ENCODE data around the gene LRBA. TPM values are rescaled to one million over a fixed set of nuclear protein-coding genes. Genes with fewer than 3 reads are reported as not detected.
A peak's percentile ranks its signal among the peaks of the same experiment; 100 is the strongest.

Gene LRBA
- total and polyA plus RNA-seq, 4 experiments from 2014 or later = 17.1 to 64.5 (median 45.4) TPM

DNA sequence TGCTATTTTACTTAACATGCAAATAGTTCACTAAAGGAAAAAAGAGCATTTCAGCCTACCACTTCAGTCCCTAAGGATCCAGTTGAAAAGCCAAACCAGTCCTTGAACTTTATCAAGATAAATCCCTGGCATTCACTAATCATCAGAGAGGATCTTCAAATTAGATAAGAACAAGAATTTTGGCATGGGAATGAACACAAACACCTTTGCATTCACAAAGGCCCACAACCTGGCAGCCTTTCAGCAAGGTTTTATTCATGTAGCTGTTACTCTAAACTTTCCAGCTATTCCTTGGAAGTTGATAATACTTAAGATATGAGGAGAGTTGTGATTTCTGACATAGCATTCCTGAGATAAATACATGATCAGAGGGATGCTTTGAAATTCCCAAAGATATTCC is 193.4 kb downstream of the LRBA start:
- intact Hi-C loops (cut with micrococcal nuclease) = no loop called here
- Mint-ChIP-seq H3K27ac (peak overlapping the region in 4 of 7 donors; percentile 4 to 68 (median 31)), H3K4me3 (no peak overlapping the region), H3K27me3 (no peaks in the 10 kb centered on the region), H3K36me3 (peaks cover 30 to 45% of the 10 kb centered on the region in 2 donors), H3K9me3 (peaks cover 0 to 3% (median 0%) of the 10 kb centered on the region in 8 donors), H3K4me1 (peaks cover 17 to 39% (median 30%) of the 10 kb centered on the region in 4 donors)
- POLR2A ChIA-PET (ENCODE audit: partially characterized antibody) = no interaction called here
- H3K27ac ChIP-seq (ENCODE audit: low read depth, low read length) = no peak overlapping the region
- DNase-seq = no peak
- no peak overlapping the region for H3K4me3 ChIP-seq (ENCODE audit: low read length in 2 of 2)
- H3K4me1 ChIP-seq (ENCODE audit: insufficient read depth, low read length) = peaks cover 8% of the 10 kb centered on the region
- H3K36me3 ChIP-seq (ENCODE audit: insufficient read depth, low read length) = no peaks in the 10 kb centered on the region
- CTCF ChIA-PET (ENCODE audit: partially characterized antibody) = interaction anchor here (2.1 kb wide), 1 partner anchor 45 kb away, joined by 6 read pairs; no protein-coding TSS in a partner anchor
- H3K9me3 ChIP-seq (ENCODE audit: control insufficient read depth in 1 of 2, low read length in 2 of 2) = no peaks in the 10 kb centered on the region
- no peaks in the 10 kb centered on the region for H3K27me3 ChIP-seq (ENCODE audit: insufficient read depth, low read length)

- intact Hi-C loops (cut with micrococcal nuclease) = no loop called here
- Histone ChIP-seq H3K36me3 (ENCODE audit: insufficient read depth, low read length) (no peaks in the 10 kb centered on the region), H3K4me3 (ENCODE audit: low read length in 2 of 2) (no peak overlapping the region), H3K27ac (ENCODE audit: low read depth, low read length) (no peak overlapping the region), H3K4me1 (ENCODE audit: insufficient read depth, low read length) (no peaks in the 10 kb centered on the region), H3K9me3 (ENCODE audit: control insufficient read depth in 1 of 2, low read length in 2 of 2) (no peaks in the 10 kb centered on the region), H3K27me3 (ENCODE audit: insufficient read depth, low read length) (no peaks in the 10 kb centered on the region)
- H3K9me3 Mint-ChIP-seq = peaks cover 0 to 3% (median 0%) of the 10 kb centered on the region in 8 donors
- H3K36me3 Mint-ChIP-seq = peaks cover 26 to 33% of the 10 kb centered on the region in 2 donors
- H3K27me3 Mint-ChIP-seq = no peaks in the 10 kb centered on the region
- no peak for DNase-seq
- peaks cover 12 to 26% (median 22%) of the 10 kb centered on the region in 4 donors for H3K4me1 Mint-ChIP-seq
- H3K4me3 Mint-ChIP-seq = no peak overlapping the region
- H3K27ac Mint-ChIP-seq = no peak overlapping the region
- ChIA-PET POLR2A (ENCODE audit: partially characterized antibody) (no interaction called here), CTCF (ENCODE audit: partially characterized antibody) (interaction anchor here (1.7 kb wide), 1 partner anchor 46 kb away, joined by 4 read pairs; no protein-coding TSS in a partner anchor)
Measured at GRCh38 chr4:150820409-150820808, 194.7 kb downstream of the LRBA start.

- H3K27me3 ChIP-seq (ENCODE audit: insufficient read depth, low read length) = no peaks in the 10 kb centered on the region
- Mint-ChIP-seq H3K27me3 (no peaks in the 10 kb centered on the region), H3K36me3 (peaks cover 20 to 22% of the 10 kb centered on the region in 2 donors), H3K27ac (no peak overlapping the region), H3K4me1 (peaks cover 10 to 15% (median 14%) of the 10 kb centered on the region in 4 donors), H3K4me3 (no peak overlapping the region), H3K9me3 (peaks cover 0 to 3% (median 0%) of the 10 kb centered on the region in 8 donors)
- intact Hi-C loops (cut with micrococcal nuclease) = no loop called here
- H3K4me1 ChIP-seq (ENCODE audit: insufficient read depth, low read length) = no peaks in the 10 kb centered on the region
- no peak overlapping the region for H3K27ac ChIP-seq (ENCODE audit: low read depth, low read length)
- no peaks in the 10 kb centered on the region for H3K9me3 ChIP-seq (ENCODE audit: control insufficient read depth in 1 of 2, low read length in 2 of 2)
- H3K4me3 ChIP-seq (ENCODE audit: low read length in 2 of 2) = no peak overlapping the region
- no peak for DNase-seq
- ChIA-PET CTCF (ENCODE audit: partially characterized antibody) (interaction anchor here (1.0 to 1.3 kb wide), 3 partner anchors 9 to 837 kb away, joined by 3 to 8 read pairs (median 4); no protein-coding TSS in a partner anchor), POLR2A (ENCODE audit: partially characterized antibody) (interaction anchor here (1.4 kb wide), 1 partner anchor 10 kb away, joined by 5 read pairs; no protein-coding TSS in a partner anchor)
- H3K36me3 ChIP-seq (ENCODE audit: insufficient read depth, low read length) = no peaks in the 10 kb centered on the region
Measured at GRCh38 chr4:150818661-150819060, 196.4 kb downstream of the LRBA start.

DNA sequence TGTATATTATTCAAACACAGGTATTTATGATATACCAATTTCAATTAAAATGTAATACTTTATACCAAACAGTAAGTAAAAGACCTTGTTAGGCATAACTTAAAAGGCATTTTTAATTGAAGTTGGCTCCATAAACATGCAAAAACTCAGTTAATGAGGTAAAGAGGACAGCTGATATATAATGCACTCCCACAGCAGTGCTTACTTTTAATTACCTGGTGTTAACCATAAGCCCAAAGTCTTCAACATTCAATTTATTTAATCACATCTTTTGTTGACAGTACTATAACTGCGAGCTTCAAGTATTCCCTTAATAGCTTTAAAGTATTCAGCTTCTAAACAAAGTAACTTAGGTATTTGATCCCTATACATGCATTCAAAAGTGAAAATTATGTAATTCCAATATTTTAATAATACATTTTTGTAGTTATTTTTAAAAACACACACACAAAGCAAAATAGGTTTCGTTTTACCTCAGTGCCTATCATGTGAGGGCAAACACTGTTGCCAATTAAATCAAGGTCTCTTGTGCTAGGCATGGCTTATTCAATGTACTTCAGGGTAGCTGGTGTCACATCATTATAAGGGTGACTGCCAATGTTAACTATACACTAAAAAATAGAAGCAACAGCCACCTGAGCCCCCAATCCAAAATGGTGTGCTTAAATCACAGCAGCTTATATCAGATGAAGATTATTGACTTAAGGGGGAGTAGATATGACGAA is 197.1 kb downstream of the LRBA start:
- Histone ChIP-seq H3K9me3 (ENCODE audit: control insufficient read depth in 1 of 2, low read length in 2 of 2) (no peaks in the 10 kb centered on the region), H3K27ac (ENCODE audit: low read depth, low read length) (no peak overlapping the region), H3K27me3 (ENCODE audit: insufficient read depth, low read length) (no peaks in the 10 kb centered on the region), H3K4me1 (ENCODE audit: insufficient read depth, low read length) (no peaks in the 10 kb centered on the region), H3K36me3 (ENCODE audit: insufficient read depth, low read length) (no peaks in the 10 kb centered on the region), H3K4me3 (ENCODE audit: low read length in 2 of 2) (no peak overlapping the region)
- POLR2A ChIA-PET (ENCODE audit: partially characterized antibody) = interaction anchor here (1.4 kb wide), 1 partner anchor 10 kb away, joined by 5 read pairs; no protein-coding TSS in a partner anchor
- DNase-seq = no peak
- CTCF ChIA-PET (ENCODE audit: partially characterized antibody) = interaction anchor here (1.3 to 1.6 kb wide), 2 partner anchors 11 to 49 kb away, joined by 4 to 7 read pairs; no protein-coding TSS in a partner anchor
- H3K4me1 Mint-ChIP-seq = peaks cover 7 to 14% (median 11%) of the 10 kb centered on the region in 4 donors
- H3K27me3 Mint-ChIP-seq = no peaks in the 10 kb centered on the region
- H3K27ac Mint-ChIP-seq = no peak overlapping the region
- peaks cover 20 to 22% of the 10 kb centered on the region in 2 donors for H3K36me3 Mint-ChIP-seq
- intact Hi-C loops (cut with micrococcal nuclease) = no loop called here
- H3K9me3 Mint-ChIP-seq = peaks cover 0 to 3% (median 0%) of the 10 kb centered on the region in 8 donors
- no peak overlapping the region for H3K4me3 Mint-ChIP-seq

DNA sequence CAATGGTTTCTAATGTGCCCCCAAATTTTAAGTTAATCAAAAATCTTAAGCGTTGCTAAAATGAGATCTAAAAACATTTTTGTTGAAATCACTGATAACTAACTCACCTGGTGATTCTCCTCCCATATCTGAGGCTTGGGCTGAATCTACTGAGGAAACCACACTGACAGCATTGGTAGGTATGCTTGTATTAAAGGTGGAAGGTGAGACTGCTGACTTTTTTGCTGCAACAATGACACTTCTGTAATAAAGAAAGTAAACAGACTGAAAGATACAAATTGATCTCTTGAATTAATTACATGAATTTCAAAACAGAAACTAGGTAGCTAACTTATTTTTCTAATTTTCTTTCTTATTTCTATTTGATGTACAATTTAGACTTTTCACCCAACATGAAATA is 198.1 kb downstream of the LRBA start:
- Histone ChIP-seq H3K9me3 (ENCODE audit: control insufficient read depth in 1 of 2, low read length in 2 of 2) (no peaks in the 10 kb centered on the region), H3K36me3 (ENCODE audit: insufficient read depth, low read length) (no peaks in the 10 kb centered on the region), H3K4me1 (ENCODE audit: insufficient read depth, low read length) (no peaks in the 10 kb centered on the region), H3K27ac (ENCODE audit: low read depth, low read length) (no peak overlapping the region), H3K27me3 (ENCODE audit: insufficient read depth, low read length) (no peaks in the 10 kb centered on the region), H3K4me3 (ENCODE audit: low read length in 2 of 2) (no peak overlapping the region)
- Mint-ChIP-seq H3K27ac (no peak overlapping the region), H3K36me3 (peaks cover 23 to 26% of the 10 kb centered on the region in 2 donors), H3K4me1 (peaks cover 4 to 14% (median 11%) of the 10 kb centered on the region in 4 donors), H3K4me3 (no peak overlapping the region), H3K27me3 (no peaks in the 10 kb centered on the region), H3K9me3 (peaks cover 0 to 3% (median 0%) of the 10 kb centered on the region in 8 donors)
- ChIA-PET POLR2A (ENCODE audit: partially characterized antibody) (no interaction called here), CTCF (ENCODE audit: partially characterized antibody) (interaction anchor here (1.3 to 1.6 kb wide), 2 partner anchors 12 to 50 kb away, joined by 4 to 7 read pairs; no protein-coding TSS in a partner anchor)
- no peak for DNase-seq
- intact Hi-C loops (cut with micrococcal nuclease) = no loop called here

DNA sequence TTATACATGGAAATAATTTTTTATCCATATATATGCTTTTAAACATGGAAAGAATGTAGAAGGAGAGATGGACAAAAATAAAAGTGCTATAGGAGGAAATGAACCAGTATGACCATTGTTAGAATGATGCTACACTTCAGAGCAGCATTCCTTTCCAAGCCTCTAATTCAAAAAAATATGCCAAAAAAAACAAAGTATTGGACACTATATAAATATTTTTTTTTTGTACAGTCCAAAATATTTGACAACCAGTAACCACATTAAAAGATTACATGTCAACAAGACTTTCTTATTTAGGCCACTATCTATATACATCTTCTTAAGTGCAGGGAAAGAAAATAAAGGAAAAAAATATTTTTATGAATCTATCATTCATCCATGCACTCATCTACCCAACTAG is 198.6 kb downstream of the LRBA start:
- no peak overlapping the region for H3K27ac Mint-ChIP-seq
- no peaks in the 10 kb centered on the region for H3K27me3 Mint-ChIP-seq
- H3K36me3 Mint-ChIP-seq = peaks cover 25 to 31% of the 10 kb centered on the region in 2 donors
- H3K9me3 ChIP-seq (ENCODE audit: control insufficient read depth in 1 of 2, low read length in 2 of 2) = no peaks in the 10 kb centered on the region
- peaks cover 2 to 14% (median 7%) of the 10 kb centered on the region in 4 donors for H3K4me1 Mint-ChIP-seq
- no peaks in the 10 kb centered on the region for H3K27me3 ChIP-seq (ENCODE audit: insufficient read depth, low read length)
- no peak overlapping the region for H3K27ac ChIP-seq (ENCODE audit: low read depth, low read length)
- no peaks in the 10 kb centered on the region for H3K36me3 ChIP-seq (ENCODE audit: insufficient read depth, low read length)
- no peak overlapping the region for H3K4me3 Mint-ChIP-seq
- no peak for DNase-seq
- intact Hi-C loops (cut with micrococcal nuclease) = no loop called here
- H3K4me1 ChIP-seq (ENCODE audit: insufficient read depth, low read length) = no peaks in the 10 kb centered on the region
- peaks cover 0 to 3% (median 0%) of the 10 kb centered on the region in 8 donors for H3K9me3 Mint-ChIP-seq
- CTCF ChIA-PET (ENCODE audit: partially characterized antibody) = no interaction called here
- POLR2A ChIA-PET (ENCODE audit: partially characterized antibody) = no interaction called here
- H3K4me3 ChIP-seq (ENCODE audit: low read length in 2 of 2) = no peak overlapping the region

GRCh38 chr4:150814873-150815272 is 200.2 kb downstream of the LRBA start:
- DNase-seq = no peak
- H3K4me1 ChIP-seq (ENCODE audit: insufficient read depth, low read length) = no peaks in the 10 kb centered on the region
- H3K27me3 Mint-ChIP-seq = no peaks in the 10 kb centered on the region
- H3K9me3 ChIP-seq (ENCODE audit: control insufficient read depth in 1 of 2, low read length in 2 of 2) = no peaks in the 10 kb centered on the region
- H3K27ac ChIP-seq (ENCODE audit: low read depth, low read length) = no peak overlapping the region
- CTCF ChIA-PET (ENCODE audit: partially characterized antibody) = interaction anchor here (1.5 kb wide), 1 partner anchor 52 kb away, joined by 7 read pairs; no protein-coding TSS in a partner anchor
- H3K27ac Mint-ChIP-seq = no peak overlapping the region
- H3K36me3 Mint-ChIP-seq = peaks cover 30 to 34% of the 10 kb centered on the region in 2 donors
- no peaks in the 10 kb centered on the region for H3K36me3 ChIP-seq (ENCODE audit: insufficient read depth, low read length)
- H3K4me3 ChIP-seq (ENCODE audit: low read length in 2 of 2) = no peak overlapping the region
- POLR2A ChIA-PET (ENCODE audit: partially characterized antibody) = no interaction called here
- H3K4me3 Mint-ChIP-seq = no peak overlapping the region
- peaks cover 0 to 14% (median 9%) of the 10 kb centered on the region in 4 donors for H3K4me1 Mint-ChIP-seq
- H3K27me3 ChIP-seq (ENCODE audit: insufficient read depth, low read length) = no peaks in the 10 kb centered on the region
- peaks cover 0 to 3% (median 0%) of the 10 kb centered on the region in 8 donors for H3K9me3 Mint-ChIP-seq
- intact Hi-C loops (cut with micrococcal nuclease) = no loop called here
